DOHH2 (cell line): Measurements from ENCODE around the gene TUT4.

Experiments
- H3F3A ChIP-seq: fragments of 200-600 bp; sonication (generic), shearing (Covaris generic); 2 replicates; pipeline ENCODE4 v1.6.0; 2016; ENCODE audit warnings: antibody characterized with exemption, mild to moderate bottlenecking; ENCODE audit not compliant: control insufficient read depth, insufficient read depth
- H3K27ac ChIP-seq: fragments of 200-600 bp; sonication (generic); 2 replicates; pipeline ENCODE4 v1.5.1; 2014; ENCODE audit warnings: low read depth, mild to moderate bottlenecking, low read length, moderate library complexity
- H3K27me3 ChIP-seq: fragments of 200-600 bp; sonication (generic); 2 replicates; pipeline ENCODE4 v1.6.1; 2014; ENCODE audit warnings: mild to moderate bottlenecking, low read length, mixed read lengths; ENCODE audit not compliant: control insufficient read depth
- H3K36me3 ChIP-seq: fragments of 200-600 bp; sonication (generic); 2 replicates; pipeline ENCODE4 v1.6.1; 2014; ENCODE audit warnings: mild to moderate bottlenecking, low read length, moderate library complexity, mixed read lengths; ENCODE audit not compliant: control insufficient read depth
- H3K4me1 ChIP-seq: fragments of 200-600 bp; sonication (generic); 2 replicates; pipeline ENCODE4 v1.6.1; 2014; ENCODE audit warnings: mild to moderate bottlenecking, low read length, mixed read lengths; ENCODE audit not compliant: control insufficient read depth
- H3K4me2 ChIP-seq: fragments of 200-600 bp; sonication (generic); 2 replicates; pipeline ENCODE4 v1.6.0; 2014; ENCODE audit warnings: mild to moderate bottlenecking, low read length, moderate library complexity
- H3K4me3 ChIP-seq: fragments of 200-600 bp; sonication (generic); 2 replicates; pipeline ENCODE4 v1.5.1; 2014; ENCODE audit warnings: mild to moderate bottlenecking, low read length, mixed read lengths
- H3K79me2 ChIP-seq: fragments of 200-600 bp; sonication (generic); 2 replicates; pipeline ENCODE4 v1.6.1; 2014; ENCODE audit warnings: mild to moderate bottlenecking, low read length, mixed read lengths; ENCODE audit not compliant: control insufficient read depth
- H3K9me2 ChIP-seq: fragments of 200-600 bp; sonication (generic); replicated peaks from 2 replicates; pipeline ENCODE4 v1.6.1; 2014; ENCODE audit warnings: mild to moderate bottlenecking, low read length, mixed read lengths; ENCODE audit not compliant: control insufficient read depth
- H3K9me3 ChIP-seq: fragments of 200-600 bp; sonication (generic); 2 replicates; pipeline ENCODE4 v1.6.1; 2014; ENCODE audit warnings: antibody characterized with exemption, low read length, mixed read lengths; ENCODE audit not compliant: control insufficient read depth, insufficient read depth
- H4K20me1 ChIP-seq: fragments of 200-600 bp; sonication (generic); 2 replicates; pipeline ENCODE4 v1.6.0; 2014; ENCODE audit warnings: low read depth, mild to moderate bottlenecking, antibody characterized with exemption, low read length, moderate library complexity; ENCODE audit not compliant: control insufficient read depth, insufficient read depth
- EZH2phosphoT487 ChIP-seq: fragments of 200-600 bp; sonication (generic); IDR thresholded peaks from 2 replicates; pipeline ENCODE4 v1.6.1; 2017; ENCODE audit warnings: borderline replicate concordance, mild to moderate bottlenecking, antibody characterized with exemption, low read length, moderate library complexity, mixed read lengths
- TF ChIP-seq, protein P1 (sequence below): fragments of 200-600 bp; sonication (generic); IDR thresholded peaks from one replicate; pipeline ENCODE4 v1.5.1; 2014; ENCODE audit warnings: antibody characterized with exemption, mild to moderate bottlenecking, low read depth, low read length; ENCODE audit not compliant: poor library complexity, severe bottlenecking

The TUT4 gene

DNA sequence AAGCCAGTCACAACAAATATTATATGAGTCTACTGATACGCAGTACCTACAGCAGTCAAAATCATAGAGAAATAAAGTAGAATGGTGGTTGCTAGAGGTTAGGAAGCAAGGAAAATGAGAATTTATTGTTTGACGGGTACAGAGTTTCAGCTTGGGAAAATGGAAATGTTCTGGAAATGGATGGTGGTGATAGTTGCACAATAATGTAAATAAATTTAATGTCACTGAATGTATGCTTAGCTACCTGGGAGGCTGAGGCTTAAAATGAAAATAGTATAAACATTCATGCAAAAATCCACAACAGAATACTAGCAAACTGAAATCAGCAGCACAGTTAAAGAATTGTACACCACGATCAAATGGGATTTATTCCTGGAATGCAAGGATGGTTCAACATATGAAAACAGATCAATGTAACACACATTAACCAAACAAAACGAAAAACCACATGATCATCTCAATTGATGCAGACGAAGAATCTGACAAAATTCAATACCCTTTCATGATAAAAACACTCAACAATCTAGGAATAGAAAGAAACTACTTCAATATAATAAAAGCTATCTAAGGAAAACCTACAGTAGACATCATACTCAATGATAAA lies 10.7 kb downstream of the TUT4 start:
- no peak overlapping the region for H3K4me3 ChIP-seq
- peaks cover 42% of the 10 kb centered on the region for H3K36me3 ChIP-seq
- no peaks in the 10 kb centered on the region; the same call in 1 of the 2 replicates for H4K20me1 ChIP-seq
- no peak for TF ChIP-seq EZH2phosphoT487
- TF ChIP-seq, protein P1, sequence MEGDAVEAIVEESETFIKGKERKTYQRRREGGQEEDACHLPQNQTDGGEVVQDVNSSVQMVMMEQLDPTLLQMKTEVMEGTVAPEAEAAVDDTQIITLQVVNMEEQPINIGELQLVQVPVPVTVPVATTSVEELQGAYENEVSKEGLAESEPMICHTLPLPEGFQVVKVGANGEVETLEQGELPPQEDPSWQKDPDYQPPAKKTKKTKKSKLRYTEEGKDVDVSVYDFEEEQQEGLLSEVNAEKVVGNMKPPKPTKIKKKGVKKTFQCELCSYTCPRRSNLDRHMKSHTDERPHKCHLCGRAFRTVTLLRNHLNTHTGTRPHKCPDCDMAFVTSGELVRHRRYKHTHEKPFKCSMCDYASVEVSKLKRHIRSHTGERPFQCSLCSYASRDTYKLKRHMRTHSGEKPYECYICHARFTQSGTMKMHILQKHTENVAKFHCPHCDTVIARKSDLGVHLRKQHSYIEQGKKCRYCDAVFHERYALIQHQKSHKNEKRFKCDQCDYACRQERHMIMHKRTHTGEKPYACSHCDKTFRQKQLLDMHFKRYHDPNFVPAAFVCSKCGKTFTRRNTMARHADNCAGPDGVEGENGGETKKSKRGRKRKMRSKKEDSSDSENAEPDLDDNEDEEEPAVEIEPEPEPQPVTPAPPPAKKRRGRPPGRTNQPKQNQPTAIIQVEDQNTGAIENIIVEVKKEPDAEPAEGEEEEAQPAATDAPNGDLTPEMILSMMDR: no peak
- no peak overlapping the region for H3K27ac ChIP-seq
- no peaks in the 10 kb centered on the region for H3K27me3 ChIP-seq
- no peak overlapping the region for H3K4me2 ChIP-seq
- no peaks in the 10 kb centered on the region for H3K9me2 ChIP-seq
- H3K4me1 ChIP-seq: no peaks in the 10 kb centered on the region
- H3F3A ChIP-seq: no peaks in the 10 kb centered on the region
- H3K79me2 ChIP-seq: peaks cover 99% of the 10 kb centered on the region
- peaks cover 23% of the 10 kb centered on the region for H3K9me3 ChIP-seq

DNA sequence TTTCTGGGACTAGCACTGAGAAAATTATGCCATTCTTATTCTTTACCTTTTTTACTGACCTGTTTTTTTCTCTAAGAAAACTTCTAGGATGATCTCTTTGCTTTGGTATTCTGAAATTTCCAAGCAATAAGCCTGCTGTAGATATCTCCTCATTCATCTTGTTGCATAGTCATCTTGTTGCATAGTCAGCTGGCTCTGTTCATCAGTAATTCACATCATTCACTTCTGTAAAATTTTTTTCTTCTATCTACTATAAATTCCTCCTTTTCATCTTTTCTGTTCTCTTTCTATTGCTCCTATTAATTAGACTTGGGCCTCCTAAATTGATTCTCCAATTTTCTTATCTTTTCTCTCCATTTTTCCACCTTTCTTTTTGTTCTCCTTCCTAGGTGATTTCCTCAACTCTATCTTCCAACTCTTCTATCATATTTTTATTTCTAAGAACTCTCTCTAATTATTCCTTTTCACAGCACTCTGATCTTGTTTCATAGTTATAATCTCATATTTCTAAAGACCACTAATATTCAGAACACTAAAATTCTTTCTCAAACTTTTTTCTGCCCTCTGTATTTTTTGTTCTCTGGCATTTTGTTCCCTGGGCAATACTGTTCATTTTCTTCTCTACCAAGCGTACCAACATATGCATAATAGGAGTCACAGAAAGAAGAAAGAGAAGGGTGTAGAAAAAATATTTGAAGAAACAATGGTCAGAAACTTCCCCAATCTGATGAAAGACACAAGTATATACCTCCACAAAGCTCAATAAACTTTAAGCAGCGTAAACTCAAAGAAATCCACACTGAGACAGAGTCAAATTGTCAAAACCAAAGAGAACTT lies 17.7 kb downstream of the TUT4 start:
- Histone ChIP-seq H3K36me3 (no peaks in the 10 kb centered on the region; the same call in 1 of the 2 replicates), H4K20me1 (no peaks in the 10 kb centered on the region), H3K9me3 (0 out of 2 replicates have a peak, but pooled peaks cover 4% of the 10 kb centered on the region), H3F3A (0 out of 2 replicates have a peak, but pooled peaks cover 3% of the 10 kb centered on the region), H3K79me2 (peaks cover 98% of the 10 kb centered on the region), H3K9me2 (no peaks in the 10 kb centered on the region), H3K4me2 (no peak overlapping the region), H3K4me3 (no peak overlapping the region), H3K4me1 (peaks cover 30% of the 10 kb centered on the region), H3K27ac (no peak overlapping the region), H3K27me3 (no peaks in the 10 kb centered on the region)
- no peak for TF ChIP-seq EZH2phosphoT487
- TF ChIP-seq, protein P1: no peak

DNA sequence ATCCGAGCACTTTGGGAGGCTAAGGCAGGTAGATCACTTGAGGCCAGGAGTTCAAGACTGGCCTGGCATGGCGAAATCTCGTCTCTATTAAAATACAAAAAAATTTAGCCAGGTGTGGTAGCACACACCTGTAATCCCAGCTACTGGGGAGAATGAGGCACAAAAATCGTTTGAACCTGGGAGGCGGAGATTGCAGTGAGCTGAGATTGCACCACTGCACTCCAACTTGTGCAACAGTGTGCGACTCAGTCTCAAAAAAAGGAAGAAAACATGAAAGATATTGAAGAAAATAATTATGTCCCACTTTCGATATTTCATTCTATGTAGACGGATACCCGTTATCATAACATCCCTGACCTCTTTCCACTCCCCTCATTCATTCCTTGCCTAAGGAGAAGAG lies 19.2 kb downstream of the TUT4 start:
- H3K9me2 ChIP-seq: no peaks in the 10 kb centered on the region
- H3K4me3 ChIP-seq: no peak overlapping the region
- no peak overlapping the region for H3K27ac ChIP-seq
- H3K9me3 ChIP-seq: 0 out of 2 replicates have a peak, but pooled peaks cover 4% of the 10 kb centered on the region
- no peaks in the 10 kb centered on the region for H4K20me1 ChIP-seq
- H3K4me2 ChIP-seq: peak overlapping the region; percentile 55
- H3K4me1 ChIP-seq: peaks cover 35% of the 10 kb centered on the region
- TF ChIP-seq EZH2phosphoT487: no peak
- TF ChIP-seq, protein P1: no peak
- H3K36me3 ChIP-seq: peaks cover 1% of the 10 kb centered on the region
- H3K27me3 ChIP-seq: no peaks in the 10 kb centered on the region
- peaks cover 97% of the 10 kb centered on the region for H3K79me2 ChIP-seq
- H3F3A ChIP-seq: peaks cover 6% of the 10 kb centered on the region; the same call in 1 of the 2 replicates
